Smooth muscle cell (in vitro differentiated cells): Measurements from ENCODE around the gene DOP1B. TPM values are rescaled to one million over a fixed set of nuclear protein-coding genes. Genes with fewer than 3 reads are reported as not detected.
A peak's percentile ranks its signal among the peaks of the same experiment; 100 is the strongest.
"Not testable (repeated sequence)": the region's sequence is repeated elsewhere in the genome, so short reads cannot be mapped to it uniquely, and the experiment has no call there.

Experiments
- DNase-seq: peaks from one replicate; lab custom pipeline; 2025; ENCODE audit not compliant: unreplicated experiment; lab: John Stamatoyannopoulos, UW
- H2AFZ ChIP-seq: fragments of 200-600 bp; sonication (generic); 2 replicates; pipeline ENCODE4 v1.6.0; 2016; ENCODE audit warnings: antibody characterized with exemption, low read depth, mild to moderate bottlenecking
- H3F3A ChIP-seq: fragments of 200-600 bp; sonication (generic); 2 replicates; pipeline ENCODE4 v1.6.0; 2017; ENCODE audit warnings: antibody characterized with exemption, low read depth
- H3K27ac ChIP-seq: fragments of 200-600 bp; sonication (generic); 2 replicates; pipeline ENCODE4 v1.5.1; 2016; ENCODE audit warnings: low read depth, mild to moderate bottlenecking
- H3K27me3 ChIP-seq: fragments of 200-600 bp; sonication (generic); 2 replicates; pipeline ENCODE4 v1.6.1; 2016; ENCODE audit warnings: low read depth, mild to moderate bottlenecking
- H3K36me3 ChIP-seq: fragments of 200-600 bp; sonication (generic); 2 replicates; pipeline ENCODE4 v1.5.1; 2016; ENCODE audit warnings: low read depth
- H3K4me1 ChIP-seq: fragments of 200-600 bp; sonication (generic); 2 replicates; pipeline ENCODE4 v1.5.1; 2016; ENCODE audit warnings: low read depth
- H3K4me2 ChIP-seq: fragments of 200-600 bp; sonication (generic); 2 replicates; pipeline ENCODE4 v1.6.0; 2016; ENCODE audit warnings: mild to moderate bottlenecking
- H3K4me3 ChIP-seq: fragments of 200-600 bp; sonication (generic); 2 replicates; pipeline ENCODE4 v1.5.1; 2016; ENCODE audit warnings: mild to moderate bottlenecking
- H3K79me2 ChIP-seq: fragments of 200-600 bp; sonication (generic); 2 replicates; pipeline ENCODE4 v1.6.0; 2016; ENCODE audit warnings: low read depth, mild to moderate bottlenecking
- H3K9ac ChIP-seq: fragments of 200-600 bp; sonication (generic); 2 replicates; pipeline ENCODE4 v1.6.0; 2016; ENCODE audit warnings: low read depth
- H3K9me3 ChIP-seq: fragments of 200-600 bp; sonication (generic); replicated peaks from 2 replicates; pipeline ENCODE4 v1.5.1; 2016; ENCODE audit warnings: low read depth
- H4K20me1 ChIP-seq: fragments of 200-600 bp; sonication (generic); 2 replicates; pipeline ENCODE4 v1.6.0; 2016; ENCODE audit warnings: low read depth
- CTCF ChIP-seq: fragments of 200-600 bp; sonication (generic); IDR thresholded peaks from 2 replicates; pipeline ENCODE4 v1.5.1; 2017; ENCODE audit warnings: borderline replicate concordance, mild to moderate bottlenecking, antibody characterized with exemption; ENCODE audit not compliant: insufficient read depth, poor library complexity, severe bottlenecking
- WGBS: methylation state at CpG from one replicate; pipeline ENCODE4 v1.1.7; 2016; ENCODE audit warnings: low lambda C conversion rate; 5-methylcytosine and 5-hydroxymethylcytosine counted together
- polyA plus RNA-seq: library from polyadenylated mRNA; unstranded; fragments of >200 nt; fragmentation: Nextera tagmentation; extraction: Ambion mirVana; gene quantifications from 2 replicates; pipeline ENCODE4 v1.2.1, GENCODE V29; 2016
- total RNA-seq: library from RNA; depleted of rRNA; stranded (reverse); fragments of >200 nt; gene quantifications from 2 replicates; pipeline ENCODE4 v1.2.3, GENCODE V29; 2014

The DOP1B gene
- total and polyA plus RNA-seq, 2 experiments from 2014 or later = 3.2 to 14.5 TPM

- Histone ChIP-seq H3K27ac (no peak overlapping the region), H3K4me1 (no peaks in the 10 kb centered on the region), H3K9ac (no peak overlapping the region), H3K4me2 (peak overlapping the region; percentile 75), H3K9me3 (no peaks in the 10 kb centered on the region), H2AFZ (no peak overlapping the region), H3K27me3 (peaks cover 3% of the 10 kb centered on the region), H3K36me3 (no peaks in the 10 kb centered on the region), H4K20me1 (no peaks in the 10 kb centered on the region), H3F3A (no peaks in the 10 kb centered on the region), H3K79me2 (no peaks in the 10 kb centered on the region), H3K4me3 (no peak overlapping the region)
- DNase-seq = no peak
- TF ChIP-seq CTCF = no peak
- WGBS = 63% methylated on average over 2 of the region's 2 CpGs
These were observed 27.4 kb upstream of the DOP1B start for GRCh38 chr21:36129219-36129618.

GRCh38 chr21:36130414-36130762 lies 26.2 kb upstream of the DOP1B start:
- not testable (repeated sequence) for H3K79me2 ChIP-seq, DNase-seq, H4K20me1 ChIP-seq, H3K27me3 ChIP-seq, H3K36me3 ChIP-seq, H2AFZ ChIP-seq, H3K27ac ChIP-seq, H3F3A ChIP-seq, H3K9ac ChIP-seq, H3K4me1 ChIP-seq, H3K9me3 ChIP-seq
- WGBS = 12% methylated on average over 15 of the region's 18 CpGs
- peak overlapping the region; percentile 37 for H3K4me3 ChIP-seq
- H3K4me2 ChIP-seq = peak overlapping the region; percentile 75

- H3F3A ChIP-seq, H2AFZ ChIP-seq, H3K36me3 ChIP-seq, H3K4me3 ChIP-seq, H4K20me1 ChIP-seq, H3K4me1 ChIP-seq, DNase-seq, H3K27me3 ChIP-seq, H3K79me2 ChIP-seq, H3K9ac ChIP-seq, H3K27ac ChIP-seq, H3K9me3 ChIP-seq: not testable (repeated sequence)
- H3K4me2 ChIP-seq = peak overlapping the region; percentile 75
- WGBS = 68% methylated on average over 5 of the region's 5 CpGs
These were observed 25.8 kb upstream of the DOP1B start for GRCh38 chr21:36130839-36131238.

GRCh38 chr21:36132696-36133095 lies 23.9 kb upstream of the DOP1B start:
- H3K79me2 ChIP-seq = no peaks in the 10 kb centered on the region
- no peak overlapping the region for H3K9ac ChIP-seq
- no peak overlapping the region for H3K4me3 ChIP-seq
- 96% methylated on average over 8 of the region's 8 CpGs for WGBS
- peaks cover 16% of the 10 kb centered on the region for H3K27me3 ChIP-seq
- no peak for TF ChIP-seq CTCF
- H3F3A ChIP-seq = no peaks in the 10 kb centered on the region
- no peak overlapping the region for H3K27ac ChIP-seq
- H3K9me3 ChIP-seq = no peaks in the 10 kb centered on the region
- no peaks in the 10 kb centered on the region for H3K36me3 ChIP-seq
- no peak for DNase-seq
- H3K4me2 ChIP-seq = no peak overlapping the region
- H2AFZ ChIP-seq = no peak overlapping the region
- peaks cover 11% of the 10 kb centered on the region for H3K4me1 ChIP-seq
- H4K20me1 ChIP-seq = no peaks in the 10 kb centered on the region

- Histone ChIP-seq H3K36me3 (no peaks in the 10 kb centered on the region), H3K9me3 (no peaks in the 10 kb centered on the region), H3K4me2 (peak within 1 kb of the TSS; percentile 90), H3K27ac (peak within 1 kb of the TSS; percentile 7), H3K4me1 (peaks cover 11% of the 10 kb centered on the region), H3K9ac (peak within 1 kb of the TSS; percentile 24), H3K4me3 (peak within 1 kb of the TSS; percentile 79), H2AFZ (peak within 1 kb of the TSS; percentile 97), H3K27me3 (peaks cover 21% of the 10 kb centered on the region), H4K20me1 (no peaks in the 10 kb centered on the region), H3F3A (no peaks in the 10 kb centered on the region), H3K79me2 (no peaks in the 10 kb centered on the region)
- DNase-seq = no peak
- 3% methylated on average over 50 of the region's 53 CpGs for WGBS
- no peak for TF ChIP-seq CTCF
These were observed 21.7 kb upstream of the DOP1B start, which contains the start of gene CBR3 for GRCh38 chr21:36134803-36135390. Gene CBR3 (plus strand): TSS chr21:36135079. CDS start chr21:36135193, 114 bp downstream.
